ENCODE measurements around the gene NCS1.

DNA sequence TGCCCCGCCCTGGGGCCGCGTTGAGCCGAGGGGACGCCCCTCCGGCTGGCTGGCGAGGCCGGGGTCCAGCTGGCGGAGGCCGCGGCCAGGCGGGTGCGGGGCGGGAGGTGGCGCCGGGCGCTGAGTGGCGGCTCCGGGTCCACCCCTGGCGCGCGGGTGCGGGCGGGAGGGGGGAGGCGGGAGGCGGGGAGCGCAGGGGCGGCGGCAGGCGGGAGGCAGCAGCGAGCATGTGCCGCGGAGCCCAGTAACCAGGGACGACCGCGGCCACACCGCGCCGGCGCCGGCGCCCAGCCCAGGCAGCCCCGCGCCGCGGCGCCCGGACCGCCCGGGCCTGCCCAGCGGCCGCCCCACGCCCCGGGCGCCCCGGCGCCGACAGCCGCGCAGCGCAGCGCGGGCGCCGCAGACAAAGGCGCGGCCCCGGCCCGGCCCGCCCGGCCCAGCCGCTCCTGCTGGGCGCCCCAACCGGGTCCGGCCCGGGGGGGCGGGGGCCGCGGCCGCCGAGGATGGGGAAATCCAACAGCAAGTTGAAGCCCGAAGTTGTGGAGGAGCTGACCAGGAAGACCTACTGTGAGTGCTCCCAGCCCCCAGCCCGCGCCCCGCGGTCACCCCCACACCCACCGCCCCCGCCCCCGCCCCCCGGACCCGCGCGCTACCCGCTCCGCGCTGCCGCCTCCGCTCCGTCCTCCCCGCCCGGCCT is at the start of gene NCS1:
- TF ChIP-seq BCL11A (tag by site-specific recombination; IDR thresholded peaks at IDR 0.05; ENCODE audit: low read depth): no peak
- TF ChIP-seq, protein P1, sequence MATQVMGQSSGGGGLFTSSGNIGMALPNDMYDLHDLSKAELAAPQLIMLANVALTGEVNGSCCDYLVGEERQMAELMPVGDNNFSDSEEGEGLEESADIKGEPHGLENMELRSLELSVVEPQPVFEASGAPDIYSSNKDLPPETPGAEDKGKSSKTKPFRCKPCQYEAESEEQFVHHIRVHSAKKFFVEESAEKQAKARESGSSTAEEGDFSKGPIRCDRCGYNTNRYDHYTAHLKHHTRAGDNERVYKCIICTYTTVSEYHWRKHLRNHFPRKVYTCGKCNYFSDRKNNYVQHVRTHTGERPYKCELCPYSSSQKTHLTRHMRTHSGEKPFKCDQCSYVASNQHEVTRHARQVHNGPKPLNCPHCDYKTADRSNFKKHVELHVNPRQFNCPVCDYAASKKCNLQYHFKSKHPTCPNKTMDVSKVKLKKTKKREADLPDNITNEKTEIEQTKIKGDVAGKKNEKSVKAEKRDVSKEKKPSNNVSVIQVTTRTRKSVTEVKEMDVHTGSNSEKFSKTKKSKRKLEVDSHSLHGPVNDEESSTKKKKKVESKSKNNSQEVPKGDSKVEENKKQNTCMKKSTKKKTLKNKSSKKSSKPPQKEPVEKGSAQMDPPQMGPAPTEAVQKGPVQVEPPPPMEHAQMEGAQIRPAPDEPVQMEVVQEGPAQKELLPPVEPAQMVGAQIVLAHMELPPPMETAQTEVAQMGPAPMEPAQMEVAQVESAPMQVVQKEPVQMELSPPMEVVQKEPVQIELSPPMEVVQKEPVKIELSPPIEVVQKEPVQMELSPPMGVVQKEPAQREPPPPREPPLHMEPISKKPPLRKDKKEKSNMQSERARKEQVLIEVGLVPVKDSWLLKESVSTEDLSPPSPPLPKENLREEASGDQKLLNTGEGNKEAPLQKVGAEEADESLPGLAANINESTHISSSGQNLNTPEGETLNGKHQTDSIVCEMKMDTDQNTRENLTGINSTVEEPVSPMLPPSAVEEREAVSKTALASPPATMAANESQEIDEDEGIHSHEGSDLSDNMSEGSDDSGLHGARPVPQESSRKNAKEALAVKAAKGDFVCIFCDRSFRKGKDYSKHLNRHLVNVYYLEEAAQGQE (tag by site-specific recombination; IDR thresholded peaks at IDR 0.05): no peak
- TF ChIP-seq, protein P2, sequence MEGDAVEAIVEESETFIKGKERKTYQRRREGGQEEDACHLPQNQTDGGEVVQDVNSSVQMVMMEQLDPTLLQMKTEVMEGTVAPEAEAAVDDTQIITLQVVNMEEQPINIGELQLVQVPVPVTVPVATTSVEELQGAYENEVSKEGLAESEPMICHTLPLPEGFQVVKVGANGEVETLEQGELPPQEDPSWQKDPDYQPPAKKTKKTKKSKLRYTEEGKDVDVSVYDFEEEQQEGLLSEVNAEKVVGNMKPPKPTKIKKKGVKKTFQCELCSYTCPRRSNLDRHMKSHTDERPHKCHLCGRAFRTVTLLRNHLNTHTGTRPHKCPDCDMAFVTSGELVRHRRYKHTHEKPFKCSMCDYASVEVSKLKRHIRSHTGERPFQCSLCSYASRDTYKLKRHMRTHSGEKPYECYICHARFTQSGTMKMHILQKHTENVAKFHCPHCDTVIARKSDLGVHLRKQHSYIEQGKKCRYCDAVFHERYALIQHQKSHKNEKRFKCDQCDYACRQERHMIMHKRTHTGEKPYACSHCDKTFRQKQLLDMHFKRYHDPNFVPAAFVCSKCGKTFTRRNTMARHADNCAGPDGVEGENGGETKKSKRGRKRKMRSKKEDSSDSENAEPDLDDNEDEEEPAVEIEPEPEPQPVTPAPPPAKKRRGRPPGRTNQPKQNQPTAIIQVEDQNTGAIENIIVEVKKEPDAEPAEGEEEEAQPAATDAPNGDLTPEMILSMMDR (tag by site-specific recombination; IDR thresholded peaks at IDR 0.05): no peak
- TF ChIP-seq ZNF274 (IDR thresholded peaks at IDR 0.05; ENCODE audit: low read length): no peak
- no peak for TF ChIP-seq ZNF274 (tag by site-specific recombination; IDR thresholded peaks at IDR 0.05; ENCODE audit: borderline replicate concordance)
- TF ChIP-seq TRIM28 (IDR thresholded peaks at IDR 0.05; ENCODE audit: borderline replicate concordance, low read length): no peak
- TF ChIP-seq RBAK (tag by site-specific recombination; IDR thresholded peaks at IDR 0.05): no peak
